Pancreas (tissue), 10 donors: ENCODE measurements around the gene BTN1A1. TPM values are rescaled to one million over a fixed set of nuclear protein-coding genes. Genes with fewer than 3 reads are reported as not detected.

Experiments used
- ATAC-seq, 4 donors: fragments of 200-7000 bp; cut with Tn5 transposase; one replicate each; pipeline versions ENCODE4 v1.8.0 to v1.9.1; 2020; ENCODE audit warnings: mild to moderate bottlenecking in 4 of 4, moderate library complexity in 4 of 4
- DNase-seq, 6 donors: peaks; one replicate each; pipeline ENCODE4 v3.0.0-alpha.2; 2020
- FAIRE-seq: peaks from 2 replicates; lab custom pipeline; 2012; peaks lifted over from hg19 to GRCh38; lab: Jason Lieb, UNC
- H3K27ac ChIP-seq, 4 donors: fragments of 200-600 bp; sonication (generic); 1 replicate in 3 of 4; 2 replicates in 1 of 4; pipeline versions ENCODE4 v1.5.0 to v1.8.0; 2020
- H3K27me3 ChIP-seq, 4 donors: fragments of 200-600 bp; one replicate each; pipeline ENCODE4 v1.8.0; 2021
- H3K36me3 ChIP-seq, 3 donors: fragments of 200-600 bp; sonication (generic) in 1 of 3; one replicate each; pipeline versions ENCODE4 v1.5.0 to v1.8.0; 2020 to 2021
- H3K4me1 ChIP-seq, 3 donors: fragments of 200-600 bp; one replicate each; pipeline ENCODE4 v1.8.0; 2021
- H3K4me3 ChIP-seq, 4 donors: fragments of 200-600 bp; sonication (generic) in 2 of 4; one replicate each; pipeline versions ENCODE4 v1.5.0 to v1.8.0; 2020 to 2021
- H3K9me3 ChIP-seq, 4 donors: fragments of 200-600 bp; one replicate each; pipeline ENCODE4 v1.8.0; 2021
- CTCF ChIP-seq, 4 donors: fragments of 200-600 bp; sonication (generic) in 3 of 4; IDR thresholded peaks; one replicate each; pipeline versions ENCODE4 v1.5.0 to v1.8.0; 2021; ENCODE audit warnings: antibody characterized with exemption in 4 of 4
- WGBS, 2 donors: extraction: QIAGEN DNeasy Blood & Tissue Kit; methylation state at CpG; one replicate each; pipeline ENCODE4 v1.1.7; 2013; 5-methylcytosine and 5-hydroxymethylcytosine counted together
- intact Hi-C, 3 donors: fragments of 100-400 bp; cut with DNase I; formaldehyde crosslinking; loops; one replicate each; pipeline versions ENCODE4 v1.11.1 to v1.14.2; 2022
- polyA plus RNA-seq, 2 donors: library from polyadenylated mRNA; stranded (reverse); fragments of 200-250 nt; gene quantifications; one replicate each; pipeline ENCODE4 v1.2.3, GENCODE V29; 2013
- total RNA-seq, 6 donors: library from RNA; stranded (reverse); fragmentation: NEBNext Ultra II Directional in 4 of 6; extraction: Animal tissue kit (Norgen Biotek cat#: 25700) in 4 of 6; gene quantifications; one replicate each; pipeline versions ENCODE4 v1.2.1 to v1.2.4, GENCODE V29; 2021 to 2023
- donor health status: healthy with polysubstance abuse.
- donor health status: DM: no; HTN: no; CAD: no; lungs with moderate emphysema.
- donor health status: DM: no; HTN: no; CAD: no.
- donor health status: control.
- donor health status: control.
- donor health status: Bipolar disorder and iron deficiency.
- donor health status: DM: yes; HTN: yes; CAD: no.
- donor health status: DM: no; HTN: no; CAD: no.
- donor health status: DM: no; HTN: no; CAD: no.
- donor health status: DM: yes; HTN: yes; CAD: no.

The BTN1A1 gene
- total and polyA plus RNA-seq, 8 donors, result not detected

- H3K4me1 ChIP-seq, result no peaks in the 10 kb centered on the region
- ATAC-seq, result no peak
- no peaks in the 10 kb centered on the region for H3K27me3 ChIP-seq
- no peak for TF ChIP-seq CTCF (IDR thresholded peaks at IDR 0.05)
- intact Hi-C loops, result no loop called here
- H3K9me3 ChIP-seq, result no peaks in the 10 kb centered on the region
- no peak for DNase-seq
- FAIRE-seq, result no peak
- WGBS, 2 donors, result 69 to 75% methylated on average over 3 of the region's 3 CpGs
- no peak overlapping the region for H3K27ac ChIP-seq
- no peak overlapping the region for H3K4me3 ChIP-seq
- no peaks in the 10 kb centered on the region for H3K36me3 ChIP-seq
Observed at GRCh38 chr6:26494117-26494516, 6.0 kb upstream of the BTN1A1 start.

GRCh38 chr6:26495281-26495680, 4.8 kb upstream of the BTN1A1 start:
- DNase-seq (no peak), FAIRE-seq (no peak), ATAC-seq (no peak)
- intact Hi-C loops, result no loop called here
- 57 to 84% methylated on average over 1 of the region's 1 CpG for WGBS, 2 donors
- Histone ChIP-seq H3K4me1 (no peaks in the 10 kb centered on the region), H3K4me3 (no peak overlapping the region), H3K9me3 (no peaks in the 10 kb centered on the region), H3K36me3 (no peaks in the 10 kb centered on the region), H3K27ac (no peak overlapping the region), H3K27me3 (no peaks in the 10 kb centered on the region)
- TF ChIP-seq CTCF (IDR thresholded peaks at IDR 0.05), result no peak

GRCh38 chr6:26497610-26498009, 2.5 kb upstream of the BTN1A1 start:
- no peaks in the 10 kb centered on the region for H3K9me3 ChIP-seq
- TF ChIP-seq CTCF (IDR thresholded peaks at IDR 0.05), result no peak
- no peak overlapping the region for H3K4me3 ChIP-seq
- 75 to 90% methylated on average over 4 of the region's 4 CpGs for WGBS, 2 donors
- DNase-seq (no peak), FAIRE-seq (no peak), ATAC-seq (no peak)
- H3K27ac ChIP-seq, result no peak overlapping the region
- H3K36me3 ChIP-seq, result no peaks in the 10 kb centered on the region
- H3K27me3 ChIP-seq, result peaks cover 0 to 13% (median 1%) of the 10 kb centered on the region in 4 donors
- H3K4me1 ChIP-seq, result no peaks in the 10 kb centered on the region
- intact Hi-C loops, result no loop called here

GRCh38 chr6:26501482-26501986, 1.4 kb downstream of the BTN1A1 start:
- DNase-seq (peak in 3 of 6 donors; percentile 14 to 73 (median 67)), FAIRE-seq (no peak), ATAC-seq (peak in 3 of 4 donors; percentile 60 to 72 (median 69))
- Histone ChIP-seq H3K9me3 (no peaks in the 10 kb centered on the region), H3K36me3 (no peaks in the 10 kb centered on the region), H3K27me3 (peaks cover 0 to 17% (median 4%) of the 10 kb centered on the region in 4 donors), H3K27ac (no peak overlapping the region), H3K4me1 (no peaks in the 10 kb centered on the region), H3K4me3 (peak overlapping the region in 1 of 4 donors; percentile 29)
- intact Hi-C loops, result no loop called here
- no peak for TF ChIP-seq CTCF (IDR thresholded peaks at IDR 0.05)
- 4 to 5% methylated on average over 49 of the region's 49 CpGs for WGBS, 2 donors

GRCh38 chr6:26502165-26502564, 2.1 kb downstream of the BTN1A1 start:
- peak overlapping the region in 1 of 4 donors; percentile 29 for H3K4me3 ChIP-seq
- H3K36me3 ChIP-seq, result no peaks in the 10 kb centered on the region
- FAIRE-seq, result no peak
- no peaks in the 10 kb centered on the region for H3K4me1 ChIP-seq
- no peak for ATAC-seq
- H3K27ac ChIP-seq, result no peak overlapping the region
- DNase-seq, result no peak
- TF ChIP-seq CTCF (IDR thresholded peaks at IDR 0.05), result no peak
- H3K9me3 ChIP-seq, result no peaks in the 10 kb centered on the region
- H3K27me3 ChIP-seq, result peaks cover 0 to 17% (median 4%) of the 10 kb centered on the region in 4 donors
- intact Hi-C loops, result no loop called here
